ENCODE measurements around the gene NSMCE1.
A peak's percentile ranks its signal among the peaks of the same experiment; 100 is the strongest.
"Not testable (repeated sequence)": the region's sequence is repeated elsewhere in the genome, so short reads cannot be mapped to it uniquely, and the experiment has no call there.

NSMCE1 gene

GRCh38 chr16:27214084-27214961 is 54.2 kb downstream of the NSMCE1 start:
- DNase-seq (ENCODE audit: low spot score): no peak

DNA sequence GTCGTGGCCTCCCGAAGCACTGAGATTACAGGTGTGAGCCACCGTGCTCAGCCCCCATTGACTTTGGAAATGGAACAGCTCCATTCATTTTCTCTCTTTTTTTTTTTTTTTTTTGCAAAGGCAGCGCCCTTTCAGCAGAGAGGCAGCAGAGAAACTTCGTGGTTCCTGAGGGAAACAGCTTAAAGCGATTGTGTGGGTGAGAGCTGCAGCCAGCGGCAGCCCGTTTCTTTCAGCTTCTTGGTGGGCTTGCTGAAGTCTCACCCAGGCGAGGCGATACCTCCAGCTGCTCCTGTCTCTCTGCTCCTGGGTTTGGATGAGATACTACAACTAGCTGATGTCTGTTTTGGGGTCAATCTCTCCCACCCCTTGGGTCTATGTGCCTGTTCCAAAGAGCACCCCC is 57.5 kb downstream of the NSMCE1 start:
- DNase-seq (ENCODE audit: low spot score): no peak

DNA sequence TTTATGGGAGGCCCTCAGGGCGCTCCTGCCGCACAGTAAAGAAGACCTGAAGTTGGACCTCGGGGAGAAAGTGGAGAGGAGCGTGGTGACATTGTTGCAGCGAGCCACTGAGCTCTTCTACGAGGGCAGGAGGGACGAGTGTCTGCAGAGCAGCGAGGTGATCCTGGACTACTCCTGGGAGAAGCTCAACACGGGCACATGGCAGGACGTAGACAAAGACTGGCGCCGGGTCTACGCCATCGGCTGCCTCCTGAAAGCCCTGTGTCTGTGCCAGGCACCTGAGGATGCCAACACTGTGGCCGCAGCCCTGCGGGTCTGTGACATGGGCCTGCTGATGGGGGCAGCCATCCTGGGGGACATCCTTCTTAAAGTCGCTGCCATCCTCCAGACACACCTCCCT is 58.4 kb downstream of the NSMCE1 start:
- no peak for DNase-seq (ENCODE audit: low spot score)

- DNase-seq (ENCODE audit: low spot score): no peak
These were observed 59.0 kb downstream of the NSMCE1 start for GRCh38 chr16:27209591-27209990.

GRCh38 chr16:27208796-27209195 is 59.8 kb downstream of the NSMCE1 start:
- no peak for DNase-seq (ENCODE audit: low spot score)

DNA sequence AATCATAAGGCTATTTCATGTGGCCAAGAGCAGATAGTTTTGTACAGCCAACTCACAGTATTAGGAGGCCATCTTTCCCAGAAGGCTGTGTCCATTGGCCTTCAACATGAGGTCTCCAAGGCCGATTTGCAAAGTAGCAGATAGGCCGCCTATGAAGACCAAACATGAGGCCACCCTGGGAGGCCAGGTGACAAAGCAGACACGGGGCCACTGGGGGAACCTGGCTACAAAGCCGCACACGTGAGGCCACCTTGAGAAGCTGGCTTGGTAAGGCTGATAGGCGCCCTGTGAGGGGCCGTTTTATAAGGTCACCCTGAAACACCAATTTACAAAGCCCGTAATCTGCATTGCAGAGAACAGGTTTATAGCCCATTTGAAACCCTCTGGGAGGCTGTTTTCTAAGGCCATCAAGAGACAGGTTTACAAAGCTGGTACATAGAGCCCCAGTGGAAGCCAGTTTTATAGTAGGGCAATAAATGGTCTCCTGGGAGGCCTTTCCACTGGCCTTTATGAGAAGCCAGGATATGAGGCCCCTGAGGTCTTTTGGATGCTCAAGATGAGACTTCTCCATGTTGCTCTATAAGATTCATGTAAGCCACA is 60.4 kb downstream of the NSMCE1 start:
- DNase-seq (ENCODE audit: low spot score): no peak

GRCh38 chr16:27207121-27207520 is 61.5 kb downstream of the NSMCE1 start:
- not testable (repeated sequence) for DNase-seq (ENCODE audit: low spot score)

GRCh38 chr16:27205423-27206065 is 63.0 kb downstream of the NSMCE1 start:
- DNase-seq (ENCODE audit: low spot score): no peak

DNA sequence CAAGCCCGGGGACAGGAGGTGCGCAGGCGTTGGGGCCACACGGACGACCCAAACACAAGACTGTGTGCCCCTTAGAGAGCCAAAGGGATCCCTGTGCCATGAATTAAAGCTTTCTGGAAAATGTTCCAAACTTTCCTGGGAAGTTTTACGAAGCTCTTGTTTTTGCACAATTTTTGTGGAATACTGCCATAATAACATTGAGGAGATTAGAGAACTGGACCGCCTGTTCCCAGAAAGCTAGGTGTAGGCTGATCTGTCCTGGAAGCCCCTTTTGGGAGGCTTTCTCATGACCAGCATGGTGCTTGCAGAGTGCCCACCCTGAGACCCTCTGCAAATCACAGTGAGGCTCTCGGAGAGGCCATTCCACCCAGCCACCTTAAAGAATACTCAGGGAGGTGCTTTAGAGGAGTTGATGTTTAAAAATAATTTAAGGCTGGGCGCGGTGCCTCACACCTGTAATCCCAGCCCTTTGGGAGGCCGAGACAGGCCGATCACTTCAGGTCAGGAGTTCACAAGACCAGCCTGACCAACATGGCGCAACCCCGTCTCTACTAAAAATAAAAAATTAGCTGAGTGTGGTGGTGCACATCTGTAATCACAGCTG is 64.2 kb downstream of the NSMCE1 start:
- DNase-seq (ENCODE audit: low spot score): no peak

GRCh38 chr16:27203507-27204311 is 64.9 kb downstream of the NSMCE1 start, which contains the start of gene KDM8:
KDM8 (plus strand) TSS chr16:27203526; CDS start chr16:27210124, 6,598 bp downstream.
- DNase-seq (ENCODE audit: low spot score): peak; percentile 99

DNA sequence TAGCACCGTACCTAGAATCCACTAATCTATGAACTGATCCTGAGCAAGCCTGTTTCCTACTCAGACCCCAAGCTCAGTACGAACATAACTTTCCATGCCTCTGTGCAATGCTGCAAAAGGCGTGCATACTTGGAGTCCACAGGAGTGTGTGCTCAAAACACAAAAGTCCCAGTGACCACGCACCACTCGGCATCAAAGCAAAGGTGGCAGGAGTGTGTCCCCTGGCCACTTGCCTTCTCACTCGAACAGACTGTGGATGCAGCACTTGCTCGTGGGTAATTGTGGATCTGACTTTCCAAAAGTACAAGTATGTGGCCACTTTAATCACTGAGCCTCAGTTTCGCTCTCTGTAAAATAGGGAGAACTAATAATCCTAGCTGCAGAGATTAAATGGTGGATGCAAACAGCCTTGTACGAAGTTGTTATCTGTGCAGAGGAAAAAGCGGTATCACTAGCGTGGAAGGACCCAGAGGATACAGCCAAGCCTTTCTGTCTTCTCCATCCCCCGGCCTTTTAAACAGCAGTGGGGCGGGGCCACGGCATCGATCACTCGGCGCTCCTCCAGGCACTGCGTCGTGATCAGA is 65.6 kb downstream of the NSMCE1 start:
- peak; percentile 95 for DNase-seq (ENCODE audit: low spot score)

DNA sequence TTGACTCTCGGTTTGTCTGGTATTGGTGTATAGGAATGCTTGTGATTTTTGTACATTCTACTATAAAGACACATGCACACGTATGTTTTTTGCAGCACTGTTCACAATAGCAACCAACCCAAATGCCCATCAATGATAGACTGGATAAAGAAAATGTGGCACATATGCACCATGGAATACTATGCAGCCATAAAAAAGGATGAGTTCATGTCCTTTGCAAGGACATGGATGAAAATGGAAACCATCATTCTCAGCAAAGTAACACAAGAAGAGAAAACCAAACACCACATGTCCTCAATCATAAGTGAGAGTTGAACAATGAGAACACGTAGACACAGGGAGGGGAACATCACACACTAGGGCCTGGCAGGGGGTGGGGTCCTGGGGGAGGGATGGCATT is 67.7 kb downstream of the NSMCE1 start:
- not testable (repeated sequence) for DNase-seq (ENCODE audit: low spot score)

DNA sequence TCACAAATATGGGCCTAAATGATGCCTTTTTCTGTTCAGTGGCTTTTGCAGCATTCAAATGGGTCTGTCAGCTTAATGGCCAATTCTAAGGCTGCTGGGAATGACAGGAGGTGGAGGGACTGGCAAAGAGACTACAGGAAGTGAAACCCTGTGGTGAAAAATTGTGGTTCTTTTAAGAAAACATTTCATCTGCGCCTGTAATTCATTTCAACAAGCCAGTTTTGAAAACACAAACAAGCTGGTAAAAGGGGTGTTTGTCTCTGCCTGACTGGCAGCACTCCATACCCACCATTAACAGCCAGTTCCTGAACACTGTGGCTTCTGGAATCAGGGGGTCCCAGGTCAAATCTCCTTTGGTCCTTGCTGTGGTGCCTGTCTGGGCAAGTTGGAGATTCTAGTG is 68.8 kb downstream of the NSMCE1 start:
- no peak for DNase-seq (ENCODE audit: low spot score)

DNA sequence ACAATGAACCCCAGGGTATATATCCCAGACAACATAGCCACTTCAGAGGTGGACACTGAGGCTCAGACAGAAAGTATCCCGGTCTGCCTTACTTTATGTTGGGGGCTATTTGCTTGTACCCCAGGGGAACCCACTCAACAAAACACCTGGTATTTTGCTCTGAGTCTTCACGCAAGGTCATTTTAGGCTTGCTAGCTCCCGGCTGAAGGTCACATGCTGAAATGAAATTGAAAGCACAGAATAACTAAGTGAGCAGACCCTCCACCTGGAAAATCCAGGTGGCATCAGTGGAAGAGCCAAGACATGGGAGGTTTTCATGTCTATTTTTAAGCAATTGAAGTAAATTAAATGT is 69.4 kb downstream of the NSMCE1 start:
- no peak for DNase-seq (ENCODE audit: low spot score)

DNA sequence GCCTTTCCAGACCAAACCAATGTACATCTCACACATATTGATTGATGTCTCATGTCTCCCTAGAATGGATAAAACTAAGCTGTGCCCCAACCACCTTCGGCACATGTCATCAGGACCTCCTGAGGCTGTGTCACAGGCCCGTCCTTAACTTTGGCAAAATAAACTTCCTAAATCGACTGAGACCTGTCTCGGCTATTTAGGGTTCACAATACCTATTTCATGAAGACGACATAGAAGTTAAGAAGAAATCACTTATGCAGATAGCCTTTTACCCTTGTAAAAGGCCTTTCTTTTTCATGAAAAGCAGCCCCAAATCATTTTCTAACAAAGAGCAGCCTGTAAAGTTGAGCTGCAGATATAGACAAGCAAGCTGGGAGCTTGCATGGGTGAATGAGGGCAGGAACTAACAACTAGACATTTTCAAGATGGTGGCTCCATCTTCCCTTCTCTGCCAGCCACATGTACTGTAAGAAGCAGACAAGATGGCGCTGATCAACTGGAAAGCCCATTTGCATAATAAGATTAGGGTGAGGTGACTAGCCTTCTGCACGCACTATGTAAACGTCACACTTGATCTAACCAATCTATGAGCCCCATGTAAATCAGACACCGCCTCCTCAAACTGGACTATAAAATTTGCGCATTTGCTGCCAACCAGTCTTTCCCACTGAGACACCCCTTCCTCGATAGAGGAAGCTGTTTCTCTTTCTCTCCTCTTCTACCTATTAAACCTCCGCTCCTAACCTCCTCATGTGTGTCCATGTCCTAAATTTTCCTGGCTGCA is 69.9 kb downstream of the NSMCE1 start:
- no peak for DNase-seq (ENCODE audit: low spot score)

DNA sequence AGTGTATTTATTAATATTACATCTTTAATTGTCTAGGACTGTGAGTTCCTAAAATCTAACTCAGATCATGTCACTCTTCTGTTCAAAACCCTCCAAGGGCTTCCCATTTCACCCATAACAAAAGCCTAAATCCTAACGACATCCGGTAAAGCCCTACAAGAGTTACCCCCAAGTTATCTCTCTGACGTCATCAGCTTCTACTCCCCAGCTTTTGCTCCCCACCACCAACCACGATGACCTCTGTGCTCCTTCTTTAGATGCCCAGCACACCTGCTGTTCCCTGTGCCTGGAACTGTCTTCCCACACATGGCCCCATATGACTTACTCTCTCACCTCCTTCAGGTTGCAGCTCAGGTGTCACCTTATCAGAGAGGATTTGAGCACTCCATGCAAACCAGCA is 71.6 kb downstream of the NSMCE1 start:
- DNase-seq (ENCODE audit: low spot score): no peak

DNA sequence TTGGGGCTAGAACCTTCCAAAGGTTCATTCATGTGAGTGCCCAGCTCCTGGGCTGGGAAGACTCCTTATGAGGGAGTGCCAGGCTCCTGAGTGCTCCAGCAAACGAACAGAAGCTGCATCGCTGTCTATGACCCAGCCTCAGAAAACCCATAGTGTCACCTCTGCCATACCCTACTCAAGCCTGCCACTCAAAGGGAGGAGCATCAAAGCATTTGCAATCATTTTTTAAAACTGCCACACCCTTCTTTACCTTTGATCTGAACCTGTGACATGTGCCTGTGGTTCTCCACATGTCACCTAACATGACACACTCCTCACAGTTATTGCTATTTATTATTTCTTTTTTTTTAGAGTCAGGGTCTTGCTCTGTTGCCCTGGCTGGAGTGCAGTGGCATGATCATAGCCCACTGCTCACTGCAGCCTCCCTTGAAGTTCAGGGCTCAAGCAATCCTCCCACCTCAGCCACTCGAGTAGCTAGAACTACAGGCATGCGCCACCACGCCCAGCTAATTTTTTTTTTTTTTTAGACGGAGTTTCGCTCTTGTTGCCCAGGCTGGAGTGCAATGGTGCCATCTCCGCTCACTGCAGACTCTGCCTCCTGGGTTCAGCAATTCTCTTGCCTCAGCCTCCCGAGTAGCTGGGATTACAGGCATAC is 72.5 kb downstream of the NSMCE1 start:
- DNase-seq (ENCODE audit: low spot score): no peak

DNA sequence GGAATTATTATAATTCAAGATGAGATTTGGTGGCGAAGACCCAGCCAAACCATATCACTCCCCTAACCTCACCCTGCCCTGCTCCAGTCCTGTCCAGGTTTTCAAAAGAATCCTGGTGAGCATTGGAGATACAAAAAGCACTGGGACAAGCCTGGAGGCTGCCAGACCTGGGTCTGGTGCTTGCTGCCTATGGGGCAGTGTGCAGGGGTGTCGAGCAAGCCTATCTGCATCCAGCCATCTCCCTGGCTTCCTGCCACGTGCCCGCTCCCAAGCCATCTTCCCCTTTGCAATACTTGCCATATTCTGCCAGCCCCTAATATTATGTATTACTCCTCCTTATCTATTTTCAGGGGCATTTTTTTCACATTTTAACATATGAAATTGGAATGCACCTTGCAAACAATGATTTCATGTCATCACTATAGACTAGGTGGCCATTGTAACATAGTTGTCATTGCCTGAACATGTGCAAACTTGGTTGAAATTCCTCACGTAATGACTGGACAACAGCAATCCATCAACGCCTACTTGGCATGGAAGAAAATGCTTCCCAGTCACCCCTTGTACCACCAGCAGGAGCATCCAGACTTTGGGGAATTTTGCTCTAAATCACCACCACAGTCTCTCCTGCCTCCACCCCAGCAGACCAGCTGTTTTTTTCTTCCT is 73.4 kb downstream of the NSMCE1 start:
- no peak for DNase-seq (ENCODE audit: low spot score)

DNA sequence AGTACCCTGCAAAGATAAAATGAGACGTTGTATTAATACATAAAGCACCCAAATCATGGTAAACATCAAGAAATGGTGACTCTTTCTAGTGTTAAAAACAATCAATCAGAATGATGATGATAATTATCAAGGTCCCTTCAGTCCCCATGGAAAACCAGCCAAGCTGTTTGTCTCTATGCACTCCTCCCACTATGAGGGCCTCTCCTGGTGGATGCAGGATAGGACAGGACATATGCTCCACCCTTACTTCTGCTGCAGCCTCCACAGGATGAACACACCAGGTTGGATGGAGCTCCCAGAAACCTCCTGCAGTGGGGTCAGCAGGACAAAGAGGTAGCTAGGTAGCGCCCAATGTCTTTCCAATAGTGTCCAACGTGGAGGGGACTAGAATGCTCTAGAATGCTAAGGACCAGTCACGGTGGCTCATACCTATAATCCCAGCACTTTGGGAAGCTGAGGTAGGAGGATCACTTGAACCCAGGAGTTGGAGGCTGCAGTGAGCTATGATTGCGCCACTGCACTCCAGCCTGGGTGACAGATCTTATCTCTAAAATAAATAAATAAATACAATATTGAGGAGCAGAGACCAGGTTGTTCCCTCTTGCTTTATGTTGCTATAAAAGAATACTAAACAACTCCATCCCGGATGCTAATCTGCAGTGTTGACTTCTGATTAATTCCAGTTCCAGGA is 75.1 kb downstream of the NSMCE1 start:
- no peak for DNase-seq (ENCODE audit: low spot score)
